ENCODE data around the gene PHACTR1.
"Not testable (repeated sequence)": the region's sequence is repeated elsewhere in the genome, so short reads cannot be mapped to it uniquely, and the experiment has no call there.

PHACTR1 gene

DNA sequence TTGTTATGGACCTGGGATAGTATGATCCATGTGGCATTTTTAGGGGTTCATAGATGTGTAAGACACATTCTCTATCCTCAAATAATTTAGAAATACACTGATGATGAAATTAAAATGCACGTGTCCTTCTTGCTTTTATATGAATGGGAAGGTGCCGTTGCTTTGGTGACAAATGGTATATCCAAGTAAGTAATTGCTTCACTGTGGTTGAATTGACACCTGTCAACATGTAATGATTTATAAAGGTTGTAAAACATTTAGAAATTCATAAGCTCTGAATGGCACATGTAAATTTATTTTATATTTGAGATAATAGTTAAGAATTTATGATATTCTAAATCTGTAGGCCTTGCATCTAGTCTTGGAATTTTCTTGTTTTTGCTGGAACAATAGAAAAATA is 227.0 kb downstream of the PHACTR1 start:
- DNase-seq (ENCODE audit: low read depth in 2 of 2, low spot score in 1 of 2): no peak

DNA sequence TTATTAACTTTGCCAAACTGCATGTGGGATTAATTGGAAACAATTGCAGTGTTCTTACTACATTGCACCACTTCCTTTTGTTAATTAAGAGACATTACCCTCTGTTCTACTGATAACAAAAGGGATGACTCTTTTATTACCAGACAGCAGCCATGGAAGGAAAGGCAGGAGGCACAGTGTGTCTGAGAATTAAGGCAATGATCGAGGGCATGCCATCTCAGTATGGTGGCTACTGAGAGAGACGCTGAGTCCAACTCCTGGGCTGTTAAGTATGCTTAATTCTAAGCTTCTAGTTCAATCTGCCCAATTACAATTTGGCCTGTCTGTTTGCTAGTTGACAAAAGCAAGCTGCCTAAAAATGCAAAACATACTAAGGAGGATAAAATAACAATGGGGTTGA is 227.4 kb downstream of the PHACTR1 start:
- no peak for DNase-seq (ENCODE audit: low read depth in 2 of 2, low spot score in 1 of 2)

DNA sequence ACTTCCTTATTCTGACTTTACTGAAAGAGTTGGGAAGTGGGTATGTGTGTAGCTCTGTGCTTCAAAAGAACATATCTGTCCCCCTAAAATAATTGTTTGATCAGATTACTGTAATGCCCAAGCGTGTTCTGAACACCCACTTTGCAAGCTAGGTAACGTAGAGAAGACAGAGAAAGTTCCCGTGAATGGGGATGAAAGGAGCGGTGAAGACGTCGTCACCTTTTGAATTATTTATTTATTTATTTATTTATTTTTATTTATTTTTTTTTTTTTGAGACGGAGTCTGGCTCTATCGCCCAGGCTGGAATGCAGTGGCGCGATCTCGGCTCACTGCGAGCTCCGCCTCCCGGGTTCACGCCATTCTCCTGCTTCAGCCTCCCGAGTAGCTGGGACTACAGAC is 228.0 kb downstream of the PHACTR1 start:
- DNase-seq (ENCODE audit: low read depth in 2 of 2, low spot score in 1 of 2): not testable (repeated sequence)

DNA sequence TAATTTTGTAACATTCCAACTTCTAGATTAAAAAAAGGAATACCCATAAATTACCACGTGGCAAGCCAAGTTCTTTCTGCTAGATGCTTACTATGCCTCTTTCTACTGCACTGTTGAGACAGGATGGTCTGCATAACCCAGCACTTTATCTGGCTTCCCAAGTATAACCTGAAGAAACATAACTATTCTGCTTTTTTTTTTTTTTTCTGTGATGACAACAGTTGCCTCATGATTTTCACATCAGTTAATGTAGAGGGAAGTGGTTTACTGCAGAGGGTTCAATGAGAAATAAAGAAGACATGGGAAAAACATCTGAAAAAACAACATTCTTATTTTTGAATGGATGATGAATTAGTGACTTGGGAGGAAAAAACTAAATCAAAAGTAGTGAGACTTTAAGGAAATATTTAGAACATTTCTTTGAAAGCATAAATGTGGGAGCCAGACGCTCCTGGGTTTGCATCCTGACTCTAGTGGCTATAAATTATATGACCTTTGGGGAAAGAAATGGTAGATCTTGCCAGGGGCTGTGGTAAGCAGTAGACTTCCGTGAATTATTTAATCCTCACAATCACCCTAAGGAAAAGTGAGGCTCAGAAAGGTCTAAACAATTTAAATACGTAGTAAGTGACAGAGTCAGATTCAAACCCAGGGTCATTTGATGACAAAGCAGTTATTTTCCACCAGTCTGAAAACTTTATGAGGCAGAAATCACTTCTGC is 230.7 kb downstream of the PHACTR1 start:
- DNase-seq (ENCODE audit: low read depth in 2 of 2, low spot score in 1 of 2): no peak

DNA sequence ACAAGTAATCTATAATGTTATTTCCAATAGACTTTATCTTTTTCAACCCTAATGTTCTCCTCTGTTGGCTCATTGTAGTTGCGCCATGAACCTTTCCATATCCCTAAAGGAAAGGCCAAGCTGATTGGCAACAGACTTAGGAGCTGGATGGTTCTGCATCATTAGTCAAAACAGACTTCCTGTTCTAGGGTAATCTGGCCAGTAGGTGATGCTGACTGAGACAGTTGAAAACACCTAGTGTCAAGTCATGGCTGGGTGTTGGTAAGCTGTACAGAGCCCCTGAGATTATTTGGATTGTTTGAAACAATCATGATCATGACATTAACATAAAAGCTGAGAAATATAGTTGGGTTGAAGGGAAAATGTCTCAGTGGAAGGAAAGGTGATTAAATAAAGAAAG is 231.4 kb downstream of the PHACTR1 start:
- no peak for DNase-seq (ENCODE audit: low read depth in 2 of 2, low spot score in 1 of 2)

DNA sequence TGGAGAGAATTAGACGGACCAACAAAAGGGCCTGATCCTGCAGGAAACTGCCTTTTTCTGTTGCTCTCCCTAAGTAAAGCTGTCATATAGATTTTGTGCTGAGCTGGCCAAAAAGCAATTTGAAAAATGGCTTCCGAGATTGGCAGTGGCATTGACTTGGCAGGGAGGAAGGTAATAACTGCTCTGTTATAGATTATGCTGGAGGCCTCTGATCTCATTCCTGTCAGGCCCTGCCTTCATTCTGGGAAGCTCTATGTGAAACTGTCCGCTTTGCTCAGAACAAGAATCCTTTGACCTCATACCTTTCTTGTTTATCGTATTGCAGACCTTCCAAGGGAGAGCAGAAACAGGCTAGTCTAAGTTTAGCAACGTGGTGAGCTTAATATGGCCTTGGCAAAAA is 234.4 kb downstream of the PHACTR1 start:
- no peak for DNase-seq (ENCODE audit: low read depth in 2 of 2, low spot score in 1 of 2)

DNA sequence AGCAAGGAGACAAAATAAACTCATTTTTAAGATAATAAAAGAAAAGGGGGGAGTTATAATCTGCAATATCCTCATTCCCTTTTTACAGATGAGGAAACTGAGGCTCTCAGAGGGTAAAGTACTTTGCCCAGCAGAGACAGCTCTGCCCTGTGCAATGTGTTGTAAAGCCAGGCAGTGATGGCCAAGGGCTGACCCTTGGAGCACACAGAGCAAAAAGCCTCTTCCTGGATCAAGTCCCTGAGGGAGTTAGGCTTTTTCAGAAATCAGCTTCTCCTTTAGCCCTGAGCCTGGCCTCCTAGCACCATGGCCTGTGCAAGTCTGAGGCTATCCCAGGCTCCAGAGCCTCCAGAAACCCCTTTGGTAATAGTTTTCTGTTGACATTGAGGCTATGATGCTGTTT is 234.8 kb downstream of the PHACTR1 start:
- DNase-seq (ENCODE audit: low read depth in 2 of 2, low spot score in 1 of 2): no peak

DNA sequence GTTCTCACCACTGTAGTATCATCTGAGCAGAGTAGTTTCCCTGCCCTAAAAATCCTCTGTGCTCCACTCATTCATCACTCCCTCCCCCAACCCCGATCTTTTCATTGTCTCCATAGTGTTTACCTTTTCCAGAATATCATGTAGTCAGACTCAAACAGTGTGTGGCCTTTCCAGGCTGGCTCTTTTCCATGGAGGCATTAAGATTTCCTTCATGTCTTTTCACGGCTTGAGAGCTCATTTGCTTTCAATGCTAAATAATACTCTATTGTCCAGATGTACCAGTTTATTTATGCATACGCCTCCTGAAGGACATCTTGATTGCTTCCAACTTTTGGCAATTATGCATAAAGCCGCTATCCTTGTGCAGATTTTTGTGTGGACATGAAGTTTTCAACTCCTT is 235.8 kb downstream of the PHACTR1 start:
- no peak for DNase-seq (ENCODE audit: low read depth in 2 of 2, low spot score in 1 of 2)

DNA sequence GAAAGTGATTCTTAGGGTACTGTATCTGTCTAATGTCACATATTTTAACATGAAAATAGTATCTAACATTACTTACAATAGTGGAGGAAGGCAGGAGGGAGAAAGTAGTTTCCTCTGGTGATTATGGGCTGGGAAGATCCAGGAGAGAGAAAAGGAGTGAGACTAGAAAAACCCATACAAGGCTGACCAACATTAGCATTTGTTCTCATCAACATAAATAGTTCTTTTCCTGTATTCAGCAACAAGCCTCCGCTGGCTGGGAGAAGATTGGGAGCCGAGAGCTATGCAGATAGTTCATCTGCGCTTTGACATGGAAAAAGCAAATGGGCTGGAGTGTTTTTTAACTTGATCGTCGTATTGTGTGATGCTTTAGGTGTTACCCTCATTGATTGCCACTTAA is 239.4 kb downstream of the PHACTR1 start:
- no peak for DNase-seq (ENCODE audit: low read depth in 2 of 2, low spot score in 1 of 2)

DNA sequence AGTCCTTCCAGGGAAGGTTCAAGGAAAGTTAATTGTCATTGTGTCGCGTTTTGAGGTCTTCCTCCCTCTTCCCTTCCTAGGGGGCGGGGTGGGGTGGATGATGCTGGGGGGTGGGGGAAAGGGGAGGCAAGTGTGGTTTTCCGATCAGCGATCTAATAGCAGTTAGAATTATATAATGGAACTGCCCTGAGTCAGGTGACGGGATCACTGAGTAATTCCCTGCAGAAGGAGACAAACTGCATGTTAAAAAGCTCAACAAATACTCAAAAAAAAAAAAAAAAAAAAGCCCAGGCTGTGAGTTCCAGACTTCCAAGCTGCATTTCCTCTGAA is 240.4 kb downstream of the PHACTR1 start:
- DNase-seq (ENCODE audit: low read depth in 2 of 2, low spot score in 1 of 2): no peak

DNA sequence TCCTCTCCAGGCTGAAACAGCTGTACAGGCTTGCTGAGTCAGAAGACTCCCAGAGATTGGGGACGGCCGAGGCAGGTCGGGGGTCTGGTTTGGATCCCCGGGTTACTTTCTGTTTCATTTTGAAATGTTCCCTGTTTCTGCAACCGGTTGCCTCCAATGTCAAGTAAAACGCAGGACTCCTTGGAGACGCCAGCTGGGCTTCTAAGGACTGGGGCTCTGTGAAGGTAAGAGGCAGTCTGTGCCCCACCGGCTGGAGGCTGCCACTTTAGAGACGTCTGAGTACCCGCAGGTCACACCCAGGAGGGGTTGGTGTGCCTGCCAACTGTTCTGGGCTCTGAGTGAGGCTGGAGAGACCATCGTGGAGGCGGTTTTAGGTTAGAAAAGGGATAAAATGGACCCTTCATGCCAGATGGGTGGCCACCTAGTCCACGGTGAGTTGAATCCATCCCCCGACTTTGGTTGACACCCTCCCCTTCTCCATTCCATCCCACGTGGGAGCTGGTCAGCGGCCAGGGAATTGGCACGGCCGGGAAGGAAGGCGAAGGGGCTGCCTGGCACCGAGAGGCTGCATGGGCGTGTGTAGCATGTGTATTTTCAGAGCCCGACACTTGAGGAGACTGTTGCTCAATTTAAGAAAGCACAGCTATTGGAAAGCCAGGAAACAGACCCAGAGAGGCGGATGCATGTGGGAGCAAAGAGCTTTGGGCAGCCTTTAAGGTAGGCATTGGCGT is 240.9 kb downstream of the PHACTR1 start:
- no peak for DNase-seq (ENCODE audit: low read depth in 2 of 2, low spot score in 1 of 2)

DNA sequence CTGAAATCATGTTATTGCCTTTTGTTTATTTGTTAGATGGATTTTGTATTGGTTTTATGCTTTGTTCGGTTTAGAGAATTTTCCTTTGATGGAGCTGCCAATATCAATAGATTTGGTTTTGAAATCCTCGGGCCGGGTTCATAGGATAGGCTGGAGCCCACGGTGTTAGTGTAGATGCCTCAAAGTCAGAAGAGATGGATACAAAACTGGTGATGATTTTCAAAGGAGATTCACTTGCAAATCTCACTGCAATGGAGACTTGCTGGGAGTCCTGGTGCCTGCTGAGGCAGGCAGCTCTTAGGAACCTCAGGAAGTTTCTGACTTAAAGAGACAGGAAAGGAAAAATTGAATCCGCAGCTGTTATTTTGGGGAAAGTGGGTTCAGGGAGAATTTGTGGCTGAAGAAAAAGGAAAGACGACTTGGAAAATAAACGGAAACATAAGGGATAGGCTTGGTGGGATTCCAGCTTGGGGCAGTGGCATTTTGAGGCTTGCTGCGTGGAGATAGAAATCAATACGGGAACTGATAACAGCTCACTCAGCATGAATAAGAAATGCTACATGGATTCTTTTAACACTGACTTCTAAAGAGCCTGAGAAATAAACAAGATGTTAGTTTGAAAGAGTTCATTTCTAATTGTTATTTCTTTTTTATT is 241.6 kb downstream of the PHACTR1 start:
- no peak for DNase-seq (ENCODE audit: low read depth in 2 of 2, low spot score in 1 of 2)

DNA sequence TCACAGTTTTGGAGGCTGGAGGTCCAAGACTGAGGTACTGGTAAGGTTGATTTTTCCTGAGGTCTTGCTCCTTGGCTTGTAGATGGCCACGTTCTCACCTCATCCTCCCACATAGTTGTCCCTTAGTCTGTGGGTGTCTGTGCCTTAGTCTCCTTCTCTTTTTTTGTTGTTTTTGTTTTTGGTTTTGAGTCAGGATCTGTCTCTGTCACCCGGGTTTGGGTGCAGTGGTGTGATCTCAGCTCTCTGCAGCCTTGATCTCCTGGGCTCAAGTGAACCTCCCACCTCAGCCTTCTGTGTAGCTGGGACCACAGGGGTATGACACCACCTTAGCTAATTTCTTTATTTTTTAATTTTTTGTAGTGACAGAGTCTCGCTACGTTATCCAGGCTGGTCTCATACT is 245.2 kb downstream of the PHACTR1 start:
- no peak for DNase-seq (ENCODE audit: low read depth in 2 of 2, low spot score in 1 of 2)

DNA sequence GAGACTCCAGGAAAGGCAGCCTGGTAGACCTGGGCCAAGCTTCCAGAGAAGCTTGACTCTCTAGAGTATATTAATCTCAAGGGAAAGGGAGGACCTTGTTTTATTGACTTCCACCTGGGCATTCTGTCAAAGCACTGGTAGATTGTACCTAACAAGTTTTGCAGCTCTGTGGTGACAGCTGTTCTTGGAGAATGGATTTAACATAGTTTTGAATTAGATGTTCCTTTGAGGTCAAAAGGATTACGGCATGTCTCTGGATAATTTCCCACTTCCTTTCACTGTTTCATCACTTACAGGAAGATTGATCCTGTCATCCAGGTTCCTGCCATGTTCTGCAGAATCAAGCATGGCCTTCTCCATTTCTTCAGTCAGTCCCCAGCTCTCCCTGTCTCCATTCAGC is 246.0 kb downstream of the PHACTR1 start:
- DNase-seq (ENCODE audit: low read depth in 2 of 2, low spot score in 1 of 2): no peak

DNA sequence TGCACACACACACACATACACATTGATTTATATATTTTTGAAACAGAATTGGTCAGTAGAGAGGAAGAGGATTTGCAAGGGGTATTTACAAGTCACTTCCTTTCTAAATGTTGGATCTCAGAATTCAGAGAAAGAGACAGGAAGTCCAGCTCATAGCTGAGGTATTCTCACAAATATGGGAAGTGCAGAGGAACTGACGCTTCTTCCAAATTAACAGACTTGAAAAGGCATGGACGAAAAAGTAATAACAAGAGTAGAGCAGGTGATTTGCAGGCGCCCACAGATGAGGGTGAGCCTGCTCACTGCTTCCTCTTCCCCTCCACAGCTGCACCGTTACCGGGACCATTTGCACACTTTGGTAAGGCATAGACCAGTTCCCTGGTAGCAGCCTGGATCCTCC is 246.4 kb downstream of the PHACTR1 start:
- no peak for DNase-seq (ENCODE audit: low read depth in 2 of 2, low spot score in 1 of 2)

DNA sequence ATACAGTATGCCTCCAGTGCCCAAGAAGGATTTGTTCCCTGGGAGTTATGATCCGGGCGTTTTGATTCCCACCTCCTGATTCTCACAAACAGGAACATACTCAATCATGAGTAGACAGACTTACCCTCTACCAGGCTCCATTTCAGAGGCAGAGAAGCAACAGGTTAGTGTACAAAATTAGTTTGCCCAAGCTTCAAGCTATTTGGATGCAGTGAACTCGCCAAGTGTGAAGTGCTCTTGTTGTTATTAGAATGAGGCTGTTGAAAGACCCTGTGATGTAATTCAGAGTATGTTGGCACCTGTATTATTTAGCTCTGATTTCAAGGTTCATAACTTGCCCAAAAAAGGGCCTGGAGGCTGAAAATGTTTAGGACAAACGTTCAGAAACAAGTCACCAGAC is 247.0 kb downstream of the PHACTR1 start:
- DNase-seq (ENCODE audit: low read depth in 2 of 2, low spot score in 1 of 2): no peak

DNA sequence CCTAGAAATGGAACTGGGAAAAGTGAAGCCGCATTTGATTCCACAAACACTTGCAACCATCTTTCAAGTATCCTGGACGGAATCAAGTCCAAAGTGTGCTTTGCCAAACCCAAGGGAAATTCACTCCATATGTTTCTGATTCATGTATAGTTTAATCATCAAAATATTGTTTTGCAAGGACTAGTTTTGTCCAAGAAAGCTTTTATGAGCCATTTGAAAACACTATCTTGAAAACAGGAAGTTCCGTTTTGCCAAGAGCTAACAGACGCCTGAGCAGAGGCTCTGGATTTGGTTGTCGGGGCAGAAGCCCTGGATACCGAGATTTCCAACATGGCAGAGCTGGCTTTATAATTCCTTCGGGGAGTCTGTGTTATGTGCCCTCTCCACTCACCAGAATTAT is 251.1 kb downstream of the PHACTR1 start:
- DNase-seq (ENCODE audit: low read depth in 2 of 2, low spot score in 1 of 2): no peak

DNA sequence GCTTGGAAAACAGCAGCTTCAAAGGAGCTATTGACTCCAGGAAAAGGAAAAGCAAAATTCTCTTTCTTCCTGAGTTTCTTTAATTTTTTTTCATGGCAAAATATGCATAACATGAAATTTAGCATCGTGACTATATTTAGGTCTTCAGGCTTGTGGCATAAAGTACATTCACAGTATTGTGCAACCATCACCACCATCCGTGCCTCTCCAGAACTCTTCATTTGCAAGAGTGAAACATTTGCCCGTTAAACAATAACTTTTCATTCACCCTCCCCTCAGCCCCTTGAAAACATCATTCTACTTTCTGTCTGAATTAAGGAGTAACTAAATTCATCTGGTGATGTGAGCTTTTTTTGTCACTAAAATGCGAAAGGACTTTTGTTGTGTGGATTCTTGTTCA is 251.7 kb downstream of the PHACTR1 start:
- DNase-seq (ENCODE audit: low read depth in 2 of 2, low spot score in 1 of 2): no peak

DNA sequence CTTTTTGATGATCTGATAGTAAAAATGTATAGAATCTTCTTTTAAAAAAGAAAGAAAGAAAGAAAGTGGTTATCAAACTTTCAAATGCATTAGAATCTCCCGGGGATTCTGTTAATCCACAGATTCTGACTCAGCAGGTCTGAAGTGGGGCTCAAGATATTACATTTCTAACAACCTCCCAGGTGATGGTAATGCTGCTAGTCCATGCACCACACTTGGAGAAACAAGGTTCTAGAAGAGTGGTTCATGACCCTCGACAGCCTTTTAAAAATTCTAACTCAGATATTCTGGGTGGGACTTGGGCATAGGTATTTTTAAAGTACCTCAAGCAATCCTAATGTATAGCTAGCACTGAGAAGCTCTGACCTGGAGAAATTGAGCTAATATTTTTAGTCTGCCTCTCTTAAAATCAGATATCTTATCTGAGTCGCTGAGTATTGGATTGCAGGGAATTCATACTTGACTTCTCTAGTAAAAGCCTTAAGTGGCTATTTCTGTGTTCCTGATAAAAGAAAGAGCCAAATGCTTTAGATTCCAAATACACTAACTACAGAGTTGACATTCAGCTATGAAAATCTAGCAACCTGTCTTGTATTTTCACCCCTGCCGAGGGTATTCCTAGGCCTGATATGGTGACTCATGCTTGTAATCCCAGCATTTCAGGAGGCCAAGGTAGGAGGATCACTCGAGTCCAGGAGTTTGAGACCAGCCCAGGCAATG is 252.4 kb downstream of the PHACTR1 start:
- no peak for DNase-seq (ENCODE audit: low read depth in 2 of 2, low spot score in 1 of 2)

DNA sequence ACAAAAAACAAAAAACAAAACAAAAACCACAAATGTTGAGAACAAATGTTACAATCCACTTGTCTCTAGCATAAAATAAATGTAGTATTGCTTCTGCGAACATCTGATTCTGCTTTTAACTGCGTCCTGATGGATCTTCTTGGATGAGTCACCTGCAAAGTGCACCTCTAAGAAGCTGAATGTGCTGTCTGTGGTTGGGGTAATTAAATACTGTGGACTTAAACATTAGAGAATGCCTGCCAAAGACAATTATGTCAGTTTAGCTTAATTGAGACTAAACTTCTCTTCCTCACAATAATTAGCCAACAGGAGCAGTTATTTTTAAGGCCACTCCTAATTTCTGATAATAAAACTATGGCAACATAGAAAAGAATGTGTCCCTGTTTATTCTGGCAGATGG is 253.4 kb downstream of the PHACTR1 start:
- DNase-seq (ENCODE audit: low read depth in 2 of 2, low spot score in 1 of 2): no peak

DNA sequence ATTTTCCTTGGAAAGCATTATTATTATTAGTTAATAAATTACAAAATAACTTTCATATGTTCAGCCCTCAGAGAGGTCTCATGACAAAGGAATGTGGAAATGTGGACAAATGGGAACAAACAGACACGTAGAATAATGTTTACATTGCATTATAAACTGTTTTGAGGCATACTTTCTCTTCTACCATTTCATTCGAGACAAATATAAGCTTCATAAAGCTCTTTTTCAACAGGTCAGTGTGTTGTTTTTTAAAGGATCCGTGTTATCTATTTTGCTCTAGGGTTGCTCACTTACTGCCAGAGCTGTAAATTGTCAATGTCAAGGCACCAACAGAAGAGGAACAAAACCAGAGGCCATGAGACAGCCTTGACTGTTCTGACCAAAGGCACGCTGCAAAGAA is 256.8 kb downstream of the PHACTR1 start:
- no peak for DNase-seq (ENCODE audit: low read depth in 2 of 2, low spot score in 1 of 2)

DNA sequence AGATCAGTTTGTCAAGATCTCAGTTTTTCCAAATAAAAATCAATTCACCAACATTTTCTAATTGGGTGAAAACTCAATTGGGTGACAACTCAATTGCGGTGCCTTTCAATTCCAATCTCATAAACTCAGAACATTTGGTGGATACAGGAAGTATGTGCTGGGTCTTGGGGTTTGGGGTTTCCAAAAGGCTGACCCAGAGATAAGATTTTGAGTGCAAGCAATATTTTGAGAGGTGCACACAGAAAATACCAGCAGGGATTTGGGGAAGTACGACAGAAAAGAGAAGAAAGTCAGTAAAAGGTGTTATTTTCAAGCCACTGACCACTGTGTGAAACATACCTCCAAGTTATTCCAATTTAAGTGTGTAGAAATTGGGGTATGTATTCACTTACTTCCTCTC is 258.0 kb downstream of the PHACTR1 start:
- no peak for DNase-seq (ENCODE audit: low read depth in 2 of 2, low spot score in 1 of 2)
